ENCODE results near the gene MGLL.

GRCh38 chr3:127792541-127793292 lies 29.6 kb downstream of the MGLL start:
- TF ChIP-seq GATA2 (IDR thresholded peaks at IDR 0.05; ENCODE audit: low read depth, low read length) (no peak), GATA3 (IDR thresholded peaks at IDR 0.05; ENCODE audit: low read depth, low read length) (no peak)
